A549 (cell line): ENCODE measurements around the gene ZNF586. TPM values are rescaled to one million over a fixed set of nuclear protein-coding genes. Genes with fewer than 3 reads are reported as not detected.

Source experiments
- ATAC-seq, 2 experiments: fragments of 200-7000 bp in 1 of 2; fragments of >200 bp in 1 of 2; cut with Nextera tagmentation in 1 of 2; cut with Tn5 transposase in 1 of 2; 3 replicates each; pipeline versions ENCODE4 v1.8.0 to v1.9.1; 2018 to 2020; ENCODE audit warnings: mild to moderate bottlenecking in 1 of 2, moderate library complexity in 1 of 2
- CTCF ChIA-PET: fragments of 300-600 bp; sonication (Branson Sonifier 250); formaldehyde crosslinking; extraction: SDS; loops from one replicate; lab custom pipeline; 2021; ENCODE audit warnings: antibody characterized with exemption, inconsistent platforms; lab: Yijun Ruan, JAX
- POLR2A ChIA-PET: fragments of 350-600 bp; formaldehyde crosslinking; extraction: SDS; loops from one replicate; lab custom pipeline; 2021; ENCODE audit warnings: antibody characterized with exemption, inconsistent platforms; lab: Yijun Ruan, JAX
- DNase-seq, 2 experiments: peaks; one replicate each; pipeline versions ENCODE4 v3.0.0 to v3.0.0-alpha.2; 2011 to 2016; ENCODE audit warnings: low read depth in 1 of 2, low spot score in 1 of 2
- FAIRE-seq: peaks from 2 replicates; lab custom pipeline; 2011; peaks lifted over from hg19 to GRCh38; lab: Jason Lieb, UNC
- H3K27ac ChIP-seq, 2 experiments: fragments of >200 bp; sonication (Bioruptor Twin); formaldehyde crosslinking; 3 replicates each; pipeline ENCODE4 v1.5.1; 2016 to 2017
- H3K4me1 ChIP-seq: fragments of >200 bp; sonication (Bioruptor Twin); formaldehyde crosslinking; 3 replicates; pipeline ENCODE4 v1.6.1; 2016
- H3K4me2 ChIP-seq: fragments of >200 bp; sonication (Bioruptor Twin); formaldehyde crosslinking; 3 replicates; pipeline ENCODE4 v1.6.1; 2016
- H3K4me3 ChIP-seq: fragments of >200 bp; sonication (Bioruptor Twin); formaldehyde crosslinking; 3 replicates; pipeline ENCODE4 v1.5.1; 2016
- H3K9me3 ChIP-seq: fragments of >200 bp; sonication (Bioruptor Twin); formaldehyde crosslinking; 3 replicates; pipeline ENCODE4 v1.6.1; 2016
- CEBPB ChIP-seq, 2 experiments: fragments of >200 bp in 1 of 2; sonication (Bioruptor Twin) in 1 of 2; formaldehyde crosslinking in 1 of 2; IDR thresholded peaks; 2 replicates each; pipeline ENCODE4 v1.6.1; 2012 to 2016
- CHD4 ChIP-seq: fragments of 200-600 bp; sonication (generic); IDR thresholded peaks from 2 replicates; pipeline ENCODE4 v1.6.1; 2016; ENCODE audit warnings: antibody characterized with exemption, mild to moderate bottlenecking, borderline replicate concordance
- EHF ChIP-seq: fragments of 250-450 bp; sonication (Bioruptor Pico); IDR thresholded peaks from 2 replicates; pipeline ENCODE4 v1.5.0; 2020; ENCODE audit warnings: mild to moderate bottlenecking
- EP300 ChIP-seq, 2 experiments: fragments of >200 bp; sonication (Bioruptor Twin); formaldehyde crosslinking; IDR thresholded peaks; 2 replicates in 1 of 2; 3 replicates in 1 of 2; pipeline ENCODE4 v1.6.1; 2016 to 2017
- ESRRA ChIP-seq: fragments of 150-350 bp; IDR thresholded peaks from 2 replicates; pipeline ENCODE4 v1.6.1; 2014; ENCODE audit warnings: mild to moderate bottlenecking, low read length, borderline replicate concordance
- FOSL2 ChIP-seq, 2 experiments: fragments of 450-650 bp in 1 of 2; fragments of >200 bp in 1 of 2; sonication (Bioruptor Twin) in 1 of 2; formaldehyde crosslinking; IDR thresholded peaks; 2 replicates each; pipeline versions ENCODE4 v1.5.0 to v1.6.1; 2016 to 2020; ENCODE audit warnings: mild to moderate bottlenecking in 1 of 2, moderate library complexity in 1 of 2
- HDAC2 ChIP-seq: fragments of 200-600 bp; sonication (generic); IDR thresholded peaks from 2 replicates; pipeline ENCODE4 v1.6.1; 2016
- HOXA7 ChIP-seq: fragments of 250-450 bp; sonication (Bioruptor Pico); IDR thresholded peaks from 2 replicates; pipeline ENCODE4 v1.5.0; 2020; ENCODE audit warnings: mild to moderate bottlenecking, moderate library complexity
- JUN ChIP-seq, 2 experiments: fragments of >200 bp; sonication (Bioruptor Twin); formaldehyde crosslinking; IDR thresholded peaks; 2 replicates in 1 of 2; 3 replicates in 1 of 2; pipeline ENCODE4 v1.6.1; 2016 to 2017
- JUNB ChIP-seq: fragments of >200 bp; sonication (Bioruptor Twin); formaldehyde crosslinking; IDR thresholded peaks from 2 replicates; pipeline ENCODE4 v1.6.1; 2016
- RARB ChIP-seq: fragments of 250-450 bp; sonication (Bioruptor Pico); IDR thresholded peaks from 2 replicates; pipeline ENCODE4 v1.8.0; 2021; ENCODE audit warnings: mild to moderate bottlenecking, moderate library complexity
- SMC3 ChIP-seq: fragments of >200 bp; sonication (Bioruptor Twin); formaldehyde crosslinking; IDR thresholded peaks from 3 replicates; pipeline ENCODE4 v1.6.1; 2018; ENCODE audit warnings: inconsistent platforms
- ZNF302 ChIP-seq: fragments of 250-450 bp; sonication (Bioruptor Pico); IDR thresholded peaks from 2 replicates; pipeline ENCODE4 v1.9.0; 2021; ENCODE audit warnings: inconsistent platforms, mild to moderate bottlenecking, moderate library complexity
- WGBS: methylation state at CpG from one replicate; pipeline ENCODE4 v1.1.6; 2017; ENCODE audit errors: missing lambda C conversion rate; 5-methylcytosine and 5-hydroxymethylcytosine counted together
- polyA plus RNA-seq, 4 experiments: library from polyadenylated mRNA; depleted of rRNA in 3 of 4; stranded (reverse); fragments of >200 nt; fragmentation: RNase III in 1 of 4; extraction: RNeasy Plus Mini Kit Qiagen cat#74134 plus additional on column Dnase treatment in 1 of 4; gene quantifications; 2 replicates in 3 of 4; 3 replicates in 1 of 4; pipeline ENCODE4 v1.2.3, GENCODE V29; 2011 to 2017
- TF ChIP-seq, protein P1 (sequence below): fragments of 150-350 bp; IDR thresholded peaks from 2 replicates; pipeline ENCODE4 v1.6.1; 2014; ENCODE audit warnings: low read depth, mild to moderate bottlenecking, low read length
- TF ChIP-seq, protein P2 (sequence below): fragments of >200 bp; sonication (Bioruptor Twin); formaldehyde crosslinking; IDR thresholded peaks from 3 replicates; pipeline ENCODE4 v1.5.1; 2016
- TF ChIP-seq, protein P3 (sequence below): fragments of 200-600 bp; sonication (generic); IDR thresholded peaks from 2 replicates; pipeline ENCODE4 v1.6.1; 2016; ENCODE audit warnings: antibody characterized with exemption, mild to moderate bottlenecking, moderate library complexity
- TF ChIP-seq, protein P4 (sequence below): fragments of 450-650 bp; IDR thresholded peaks from 2 replicates; pipeline ENCODE4 v1.6.1; 2014; ENCODE audit warnings: antibody characterized with exemption

The ZNF586 gene
- polyA plus RNA-seq, 2 of the 4 experiments (the other 2 are of a cell fraction), result 7.1 to 8.2 TPM

DNA sequence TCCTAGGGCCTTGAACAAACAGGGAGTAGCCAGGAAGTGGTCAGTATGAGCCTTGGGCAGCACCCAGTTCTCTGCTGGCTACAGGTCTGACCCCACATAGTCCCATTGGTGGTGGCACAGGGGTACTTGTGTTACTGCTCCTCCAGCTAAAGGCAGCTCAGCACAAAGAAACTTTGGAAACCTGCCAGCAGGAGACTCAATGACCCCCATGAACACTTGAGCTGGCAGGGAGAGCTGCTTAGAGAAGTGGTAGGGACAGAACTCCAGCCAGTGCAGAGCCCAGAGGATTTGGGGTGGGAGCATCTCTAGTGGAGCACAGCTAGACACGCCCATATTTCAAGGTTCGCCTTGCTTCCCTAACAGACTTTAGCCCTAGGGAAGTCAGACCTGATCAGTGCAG, 10.4 kb upstream of the ZNF586 start (continued):
- TF ChIP-seq, protein P1, sequence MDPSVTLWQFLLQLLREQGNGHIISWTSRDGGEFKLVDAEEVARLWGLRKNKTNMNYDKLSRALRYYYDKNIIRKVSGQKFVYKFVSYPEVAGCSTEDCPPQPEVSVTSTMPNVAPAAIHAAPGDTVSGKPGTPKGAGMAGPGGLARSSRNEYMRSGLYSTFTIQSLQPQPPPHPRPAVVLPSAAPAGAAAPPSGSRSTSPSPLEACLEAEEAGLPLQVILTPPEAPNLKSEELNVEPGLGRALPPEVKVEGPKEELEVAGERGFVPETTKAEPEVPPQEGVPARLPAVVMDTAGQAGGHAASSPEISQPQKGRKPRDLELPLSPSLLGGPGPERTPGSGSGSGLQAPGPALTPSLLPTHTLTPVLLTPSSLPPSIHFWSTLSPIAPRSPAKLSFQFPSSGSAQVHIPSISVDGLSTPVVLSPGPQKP, result no peak
- TF ChIP-seq, all 56 proteins: peak for 0

DNA sequence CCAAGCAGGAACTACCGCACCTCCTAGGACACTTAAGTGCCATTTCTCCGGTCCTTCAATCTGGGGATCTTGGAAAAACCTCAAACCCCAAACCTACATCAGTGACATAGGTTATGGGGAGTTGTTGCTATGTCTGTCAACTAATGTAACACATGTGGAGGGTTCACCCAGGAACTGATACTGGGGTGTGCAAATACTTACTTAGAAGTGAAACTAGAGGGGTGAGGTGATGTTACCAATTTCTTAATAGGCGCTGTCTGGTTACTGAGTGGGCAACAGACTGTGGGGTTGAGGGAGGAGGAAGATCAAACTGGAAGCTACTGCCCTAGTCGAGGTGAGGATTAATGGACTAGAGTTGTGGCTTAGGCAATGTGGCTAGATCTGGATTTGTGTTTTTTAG, 1.9 kb downstream of the ZNF586 start:
- H3K4me3 ChIP-seq, result no peak overlapping the region
- no peaks in the 10 kb centered on the region for H3K4me1 ChIP-seq
- POLR2A ChIA-PET, result no interaction called here
- DNase-seq (no peak), ATAC-seq (no peak), FAIRE-seq (no peak)
- WGBS, result 88% methylated on average over 4 of the region's 4 CpGs
- H3K27ac ChIP-seq, result no peak overlapping the region
- H3K9me3 ChIP-seq, result peaks cover 95% of the 10 kb centered on the region
- no peak overlapping the region for H3K4me2 ChIP-seq
- TF ChIP-seq EHF (CRISPR knock-in tag) (no peak), HDAC2 (no peak), JUN (IDR thresholded peaks at IDR 0.05) (no peak), ZNF302 (CRISPR knock-in tag) (no peak), HOXA7 (CRISPR knock-in tag) (no peak)
- TF ChIP-seq, protein P2, sequence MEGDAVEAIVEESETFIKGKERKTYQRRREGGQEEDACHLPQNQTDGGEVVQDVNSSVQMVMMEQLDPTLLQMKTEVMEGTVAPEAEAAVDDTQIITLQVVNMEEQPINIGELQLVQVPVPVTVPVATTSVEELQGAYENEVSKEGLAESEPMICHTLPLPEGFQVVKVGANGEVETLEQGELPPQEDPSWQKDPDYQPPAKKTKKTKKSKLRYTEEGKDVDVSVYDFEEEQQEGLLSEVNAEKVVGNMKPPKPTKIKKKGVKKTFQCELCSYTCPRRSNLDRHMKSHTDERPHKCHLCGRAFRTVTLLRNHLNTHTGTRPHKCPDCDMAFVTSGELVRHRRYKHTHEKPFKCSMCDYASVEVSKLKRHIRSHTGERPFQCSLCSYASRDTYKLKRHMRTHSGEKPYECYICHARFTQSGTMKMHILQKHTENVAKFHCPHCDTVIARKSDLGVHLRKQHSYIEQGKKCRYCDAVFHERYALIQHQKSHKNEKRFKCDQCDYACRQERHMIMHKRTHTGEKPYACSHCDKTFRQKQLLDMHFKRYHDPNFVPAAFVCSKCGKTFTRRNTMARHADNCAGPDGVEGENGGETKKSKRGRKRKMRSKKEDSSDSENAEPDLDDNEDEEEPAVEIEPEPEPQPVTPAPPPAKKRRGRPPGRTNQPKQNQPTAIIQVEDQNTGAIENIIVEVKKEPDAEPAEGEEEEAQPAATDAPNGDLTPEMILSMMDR, result no peak
- TF ChIP-seq, all 56 proteins: peak for 0
- CTCF ChIA-PET, result no interaction called here

DNA sequence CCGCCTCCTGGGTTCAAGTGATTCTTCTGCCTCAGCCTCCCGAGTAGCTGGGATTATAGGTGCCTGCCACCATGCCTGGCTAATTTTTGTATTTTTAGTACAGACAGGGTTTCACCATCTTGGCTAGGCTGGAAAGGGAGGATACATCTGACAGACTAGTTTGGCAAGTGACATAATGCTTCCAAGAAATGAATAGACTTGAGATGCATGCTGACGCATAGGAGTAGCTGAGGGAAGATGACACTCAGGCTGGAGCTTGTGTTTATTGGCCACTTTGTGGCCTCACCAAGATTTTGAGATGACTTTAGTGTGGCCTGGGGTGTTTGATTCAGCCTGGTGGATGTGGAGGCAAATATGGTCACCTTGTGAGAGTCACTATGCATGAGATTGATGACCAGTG, 4.0 kb downstream of the ZNF586 start:
- Histone ChIP-seq H3K4me2 (no peak overlapping the region), H3K9me3 (peaks cover 96% of the 10 kb centered on the region), H3K27ac (no peak overlapping the region), H3K4me3 (no peak overlapping the region), H3K4me1 (no peaks in the 10 kb centered on the region)
- FAIRE-seq (no peak), DNase-seq (no peak), ATAC-seq (no peak)
- CTCF ChIA-PET, result no interaction called here
- TF ChIP-seq FOSL2 (IDR thresholded peaks at IDR 0.05) (no peak), FOSL2 (CRISPR knock-in tag; IDR thresholded peaks at IDR 0.05) (no peak), CEBPB (IDR thresholded peaks at IDR 0.05) (no peak), RARB (CRISPR knock-in tag) (no peak), JUNB (no peak), SMC3 (no peak), CHD4 (no peak), ESRRA (no peak), EP300 (IDR thresholded peaks at IDR 0.05) (no peak)
- TF ChIP-seq, protein P3, sequence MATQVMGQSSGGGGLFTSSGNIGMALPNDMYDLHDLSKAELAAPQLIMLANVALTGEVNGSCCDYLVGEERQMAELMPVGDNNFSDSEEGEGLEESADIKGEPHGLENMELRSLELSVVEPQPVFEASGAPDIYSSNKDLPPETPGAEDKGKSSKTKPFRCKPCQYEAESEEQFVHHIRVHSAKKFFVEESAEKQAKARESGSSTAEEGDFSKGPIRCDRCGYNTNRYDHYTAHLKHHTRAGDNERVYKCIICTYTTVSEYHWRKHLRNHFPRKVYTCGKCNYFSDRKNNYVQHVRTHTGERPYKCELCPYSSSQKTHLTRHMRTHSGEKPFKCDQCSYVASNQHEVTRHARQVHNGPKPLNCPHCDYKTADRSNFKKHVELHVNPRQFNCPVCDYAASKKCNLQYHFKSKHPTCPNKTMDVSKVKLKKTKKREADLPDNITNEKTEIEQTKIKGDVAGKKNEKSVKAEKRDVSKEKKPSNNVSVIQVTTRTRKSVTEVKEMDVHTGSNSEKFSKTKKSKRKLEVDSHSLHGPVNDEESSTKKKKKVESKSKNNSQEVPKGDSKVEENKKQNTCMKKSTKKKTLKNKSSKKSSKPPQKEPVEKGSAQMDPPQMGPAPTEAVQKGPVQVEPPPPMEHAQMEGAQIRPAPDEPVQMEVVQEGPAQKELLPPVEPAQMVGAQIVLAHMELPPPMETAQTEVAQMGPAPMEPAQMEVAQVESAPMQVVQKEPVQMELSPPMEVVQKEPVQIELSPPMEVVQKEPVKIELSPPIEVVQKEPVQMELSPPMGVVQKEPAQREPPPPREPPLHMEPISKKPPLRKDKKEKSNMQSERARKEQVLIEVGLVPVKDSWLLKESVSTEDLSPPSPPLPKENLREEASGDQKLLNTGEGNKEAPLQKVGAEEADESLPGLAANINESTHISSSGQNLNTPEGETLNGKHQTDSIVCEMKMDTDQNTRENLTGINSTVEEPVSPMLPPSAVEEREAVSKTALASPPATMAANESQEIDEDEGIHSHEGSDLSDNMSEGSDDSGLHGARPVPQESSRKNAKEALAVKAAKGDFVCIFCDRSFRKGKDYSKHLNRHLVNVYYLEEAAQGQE, result no peak
- TF ChIP-seq, protein P4, sequence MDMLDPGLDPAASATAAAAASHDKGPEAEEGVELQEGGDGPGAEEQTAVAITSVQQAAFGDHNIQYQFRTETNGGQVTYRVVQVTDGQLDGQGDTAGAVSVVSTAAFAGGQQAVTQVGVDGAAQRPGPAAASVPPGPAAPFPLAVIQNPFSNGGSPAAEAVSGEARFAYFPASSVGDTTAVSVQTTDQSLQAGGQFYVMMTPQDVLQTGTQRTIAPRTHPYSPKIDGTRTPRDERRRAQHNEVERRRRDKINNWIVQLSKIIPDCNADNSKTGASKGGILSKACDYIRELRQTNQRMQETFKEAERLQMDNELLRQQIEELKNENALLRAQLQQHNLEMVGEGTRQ, result no peak
- 98% methylated on average over 3 of the region's 3 CpGs for WGBS
- POLR2A ChIA-PET, result no interaction called here
